Measurements from ENCODE around the gene NLN.

DNA sequence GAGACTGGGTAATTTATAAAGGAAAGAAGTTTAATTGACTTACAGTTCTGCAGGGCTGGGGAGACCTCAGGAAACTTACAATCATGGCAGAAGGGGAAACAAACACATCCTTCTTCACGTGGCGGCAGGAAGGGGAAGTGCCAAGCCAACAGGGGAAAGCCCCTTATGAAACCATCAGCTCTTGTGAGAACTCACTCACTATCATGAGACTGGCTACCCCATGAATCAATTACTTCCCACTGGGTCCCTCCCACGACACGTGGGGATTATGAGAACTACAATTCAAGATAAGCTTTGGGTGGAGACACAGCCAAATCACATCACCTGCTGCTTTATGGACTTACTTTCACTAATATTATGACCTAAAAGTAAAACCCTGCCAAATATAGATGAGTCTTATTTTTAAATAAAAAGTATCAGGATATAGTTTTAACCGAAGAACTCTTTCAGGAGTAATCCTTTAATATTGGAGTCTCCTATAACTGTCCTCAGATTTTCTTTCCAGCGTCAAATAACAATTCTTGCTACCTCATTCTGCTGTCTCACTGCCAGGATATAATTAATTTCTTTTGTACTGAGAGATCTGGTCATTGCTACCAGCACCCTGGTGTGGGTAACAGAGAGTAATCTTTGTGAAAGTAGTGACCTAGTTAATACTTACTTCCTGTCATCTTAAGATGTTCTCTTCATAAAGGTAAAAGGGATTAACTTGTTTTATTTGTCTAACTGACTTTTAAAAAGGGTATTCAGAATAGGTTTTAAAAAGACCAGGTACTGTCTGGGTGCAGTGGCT lies 68.6 kb downstream of the NLN start:
- TF ChIP-seq, protein P1, sequence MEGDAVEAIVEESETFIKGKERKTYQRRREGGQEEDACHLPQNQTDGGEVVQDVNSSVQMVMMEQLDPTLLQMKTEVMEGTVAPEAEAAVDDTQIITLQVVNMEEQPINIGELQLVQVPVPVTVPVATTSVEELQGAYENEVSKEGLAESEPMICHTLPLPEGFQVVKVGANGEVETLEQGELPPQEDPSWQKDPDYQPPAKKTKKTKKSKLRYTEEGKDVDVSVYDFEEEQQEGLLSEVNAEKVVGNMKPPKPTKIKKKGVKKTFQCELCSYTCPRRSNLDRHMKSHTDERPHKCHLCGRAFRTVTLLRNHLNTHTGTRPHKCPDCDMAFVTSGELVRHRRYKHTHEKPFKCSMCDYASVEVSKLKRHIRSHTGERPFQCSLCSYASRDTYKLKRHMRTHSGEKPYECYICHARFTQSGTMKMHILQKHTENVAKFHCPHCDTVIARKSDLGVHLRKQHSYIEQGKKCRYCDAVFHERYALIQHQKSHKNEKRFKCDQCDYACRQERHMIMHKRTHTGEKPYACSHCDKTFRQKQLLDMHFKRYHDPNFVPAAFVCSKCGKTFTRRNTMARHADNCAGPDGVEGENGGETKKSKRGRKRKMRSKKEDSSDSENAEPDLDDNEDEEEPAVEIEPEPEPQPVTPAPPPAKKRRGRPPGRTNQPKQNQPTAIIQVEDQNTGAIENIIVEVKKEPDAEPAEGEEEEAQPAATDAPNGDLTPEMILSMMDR (IDR thresholded peaks at IDR 0.05; ENCODE audit: low read length) = no peak
- TF ChIP-seq EZH2 (optimal IDR thresholded peaks at IDR 0.05; ENCODE audit: low read depth, low read length) (no peak), EZH2phosphoT487 (IDR thresholded peaks at IDR 0.05; ENCODE audit: low read length) (no peak)
